ENCODE data around the gene BLVRA.
A peak's percentile ranks its signal among the peaks of the same experiment; 100 is the strongest.
"Not testable (repeated sequence)": the region's sequence is repeated elsewhere in the genome, so short reads cannot be mapped to it uniquely, and the experiment has no call there.

BLVRA gene

DNA sequence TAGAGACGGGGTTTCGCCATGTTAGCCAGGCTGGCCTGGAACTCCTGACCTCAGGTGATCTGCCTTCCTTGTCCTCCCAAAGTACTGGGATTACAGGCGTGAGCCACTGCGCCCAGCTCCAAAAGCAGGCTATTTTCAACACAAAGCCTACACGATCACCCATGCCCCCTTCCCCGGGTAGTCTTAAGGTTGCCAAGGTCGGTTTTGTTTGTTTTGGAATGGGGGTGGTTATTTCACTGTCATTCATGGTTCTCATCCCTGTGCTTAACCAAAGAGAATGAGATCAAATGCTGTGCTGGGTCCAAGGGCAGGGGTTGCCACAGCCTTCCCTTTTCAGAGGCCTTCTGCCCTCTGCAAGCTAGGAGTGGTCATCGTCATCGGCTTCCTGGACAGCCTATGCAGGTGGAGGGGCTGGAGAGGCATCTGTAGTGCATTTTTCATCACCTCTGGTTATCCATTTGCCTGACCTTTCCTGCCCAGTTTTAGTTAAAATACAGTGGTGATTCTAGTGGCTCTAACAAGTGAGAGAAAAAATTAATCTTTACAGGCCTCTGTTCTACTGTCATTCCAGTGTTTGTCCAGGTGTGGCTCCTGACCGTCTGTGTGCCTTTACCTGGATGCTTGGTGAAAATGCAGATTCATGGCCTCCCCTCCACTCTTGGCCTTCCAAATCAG is 11.4 kb downstream of the BLVRA start:
- no peak for DNase-seq

DNA sequence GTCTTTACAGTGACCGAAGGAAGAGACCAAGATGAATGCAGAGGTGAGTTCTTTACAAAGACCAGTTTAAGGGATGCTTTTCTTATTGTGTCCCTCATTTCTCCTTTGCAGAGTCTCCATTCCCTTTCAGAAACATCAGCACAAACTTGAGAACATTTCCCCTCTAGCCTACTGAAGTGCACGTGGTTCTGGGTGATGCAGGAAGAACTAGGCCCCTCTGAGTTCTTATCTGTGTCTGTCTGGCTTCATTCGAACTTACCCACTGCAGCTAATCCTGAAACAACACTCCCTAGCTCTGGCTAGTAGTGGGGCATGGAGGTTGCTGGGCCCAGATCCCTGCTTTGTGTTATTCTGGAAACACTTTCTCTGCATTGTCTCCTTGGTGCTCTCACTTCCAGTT is 12.6 kb downstream of the BLVRA start:
- no peak for DNase-seq

DNA sequence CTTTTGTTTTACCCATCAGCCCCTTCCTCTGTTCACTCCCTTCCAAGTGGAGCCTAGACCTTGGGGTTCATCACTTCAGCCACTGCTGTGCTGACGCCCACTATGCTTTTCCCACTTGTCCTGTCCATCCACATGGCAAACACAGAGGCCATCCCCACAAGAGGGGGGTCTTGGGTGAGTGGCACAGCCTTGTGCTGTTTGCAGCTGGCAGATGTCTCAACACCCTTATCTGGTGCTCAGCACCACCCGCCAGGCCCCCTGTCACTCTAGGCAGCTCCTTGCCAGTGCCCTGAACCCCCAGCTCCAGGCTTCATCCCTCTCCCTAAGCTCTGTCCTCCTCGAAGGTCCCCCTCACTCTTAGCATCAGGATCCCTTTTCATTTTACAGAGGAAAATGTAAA is 13.1 kb downstream of the BLVRA start:
- DNase-seq: no peak

DNA sequence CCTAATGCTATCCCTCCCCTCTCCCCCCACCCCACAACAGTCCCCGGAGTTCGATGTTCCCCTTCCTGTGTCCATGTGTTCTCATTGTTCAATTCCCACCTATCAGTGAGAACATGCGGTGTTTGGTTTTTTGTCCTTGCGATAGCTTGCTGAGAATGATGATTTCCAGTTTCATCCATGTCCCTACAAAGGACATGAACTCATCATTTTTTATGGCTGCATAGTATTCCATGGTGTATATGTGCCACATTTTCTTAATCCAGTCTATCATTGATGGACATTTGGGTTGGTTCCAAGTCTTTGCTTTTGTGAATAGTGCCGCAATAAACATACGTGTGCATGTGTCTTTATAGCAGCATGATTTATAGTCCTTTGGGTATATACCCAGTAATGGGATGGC is 14.8 kb downstream of the BLVRA start:
- DNase-seq: not testable (repeated sequence)

DNA sequence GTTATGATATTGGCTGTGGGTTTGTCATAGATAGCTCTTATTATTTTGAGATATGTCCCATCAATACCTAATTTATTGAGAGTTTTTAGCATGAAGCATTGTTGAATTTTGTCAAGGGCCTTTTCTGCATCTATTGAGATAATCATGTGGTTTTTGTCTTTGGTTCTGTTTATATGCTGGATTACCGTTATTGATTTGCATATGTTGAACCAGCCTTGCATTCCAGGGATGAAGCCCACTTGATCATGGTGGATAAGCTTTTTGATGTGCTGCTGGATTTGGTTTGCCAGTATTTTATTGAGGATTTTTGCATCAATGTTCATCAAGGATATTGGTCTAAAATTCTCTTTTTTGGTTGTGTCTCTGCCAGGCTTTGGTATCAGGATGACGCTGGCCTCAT is 16.8 kb downstream of the BLVRA start:
- not testable (repeated sequence) for DNase-seq

DNA sequence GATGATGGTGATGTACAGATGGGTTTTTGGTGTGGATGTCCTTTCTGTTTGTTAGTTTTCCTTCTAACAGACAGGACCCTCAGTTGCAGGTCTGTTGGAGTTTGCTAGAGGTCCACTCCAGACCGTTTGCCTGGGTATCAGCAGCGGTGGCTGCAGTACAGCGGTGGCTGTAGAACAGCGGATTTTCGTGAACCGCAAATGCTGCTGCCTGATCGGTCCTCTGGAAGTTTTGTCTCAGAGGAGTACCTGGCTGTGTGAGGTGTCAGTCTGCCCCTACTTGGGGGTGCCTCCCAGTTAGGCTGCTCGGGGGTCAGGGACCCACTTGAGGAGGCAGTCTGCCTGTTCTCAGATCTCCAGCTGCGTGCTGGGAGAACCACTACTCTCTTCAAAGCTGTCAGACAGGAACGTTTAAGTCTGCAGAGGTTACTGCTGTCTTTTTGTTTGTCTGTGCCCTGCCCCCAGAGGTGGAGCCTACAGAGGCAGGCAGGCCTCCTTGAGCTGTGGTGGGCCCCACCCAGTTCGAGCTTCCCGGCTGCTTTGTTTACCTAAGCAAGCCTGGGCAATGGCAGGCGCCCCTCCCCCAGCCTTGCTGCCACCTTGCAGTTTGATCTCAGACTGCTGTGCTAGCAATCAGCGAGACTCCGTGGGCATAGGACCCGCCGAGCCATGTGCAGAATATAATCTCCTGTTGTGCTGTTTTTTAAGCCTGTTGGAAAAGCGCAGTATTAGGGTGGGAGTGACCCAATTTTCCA is 20.0 kb downstream of the BLVRA start:
- DNase-seq: not testable (repeated sequence)

DNA sequence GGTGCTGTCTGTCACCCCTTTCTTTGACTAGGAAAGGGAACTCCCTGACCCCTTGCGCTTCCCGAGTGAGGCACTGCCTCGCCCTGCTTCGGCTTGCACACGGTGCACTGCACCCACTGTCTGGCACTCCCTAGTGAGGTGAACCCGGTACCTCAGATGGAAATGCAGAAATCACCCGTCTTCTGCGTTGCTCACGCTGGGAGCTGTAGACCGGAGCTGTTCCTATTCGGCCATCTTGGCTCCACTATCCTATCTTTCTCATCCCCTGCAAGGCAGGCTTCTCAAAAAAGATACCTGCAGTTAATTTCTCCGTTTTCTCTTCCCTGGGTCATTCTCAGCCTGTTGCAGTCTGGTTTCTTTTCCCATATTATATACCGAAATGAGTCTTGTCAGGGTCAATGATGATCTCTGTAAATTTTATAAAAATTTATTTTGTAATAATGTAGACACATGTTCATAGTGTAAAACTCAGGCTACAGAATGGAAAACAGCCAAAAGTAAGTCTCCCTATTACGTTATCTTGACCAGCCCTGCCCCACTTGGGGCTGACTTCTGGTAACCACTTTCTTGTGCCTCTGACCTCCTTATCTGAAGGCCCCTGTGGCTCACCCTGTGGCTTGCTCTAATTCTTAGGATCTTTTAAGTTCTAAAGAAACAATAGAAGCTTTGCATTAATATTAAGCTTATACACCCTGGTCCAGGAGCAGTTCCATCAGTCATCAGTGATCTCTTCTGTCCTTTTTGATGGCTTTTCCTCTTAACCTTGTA is 20.7 kb downstream of the BLVRA start:
- no peak for DNase-seq

DNA sequence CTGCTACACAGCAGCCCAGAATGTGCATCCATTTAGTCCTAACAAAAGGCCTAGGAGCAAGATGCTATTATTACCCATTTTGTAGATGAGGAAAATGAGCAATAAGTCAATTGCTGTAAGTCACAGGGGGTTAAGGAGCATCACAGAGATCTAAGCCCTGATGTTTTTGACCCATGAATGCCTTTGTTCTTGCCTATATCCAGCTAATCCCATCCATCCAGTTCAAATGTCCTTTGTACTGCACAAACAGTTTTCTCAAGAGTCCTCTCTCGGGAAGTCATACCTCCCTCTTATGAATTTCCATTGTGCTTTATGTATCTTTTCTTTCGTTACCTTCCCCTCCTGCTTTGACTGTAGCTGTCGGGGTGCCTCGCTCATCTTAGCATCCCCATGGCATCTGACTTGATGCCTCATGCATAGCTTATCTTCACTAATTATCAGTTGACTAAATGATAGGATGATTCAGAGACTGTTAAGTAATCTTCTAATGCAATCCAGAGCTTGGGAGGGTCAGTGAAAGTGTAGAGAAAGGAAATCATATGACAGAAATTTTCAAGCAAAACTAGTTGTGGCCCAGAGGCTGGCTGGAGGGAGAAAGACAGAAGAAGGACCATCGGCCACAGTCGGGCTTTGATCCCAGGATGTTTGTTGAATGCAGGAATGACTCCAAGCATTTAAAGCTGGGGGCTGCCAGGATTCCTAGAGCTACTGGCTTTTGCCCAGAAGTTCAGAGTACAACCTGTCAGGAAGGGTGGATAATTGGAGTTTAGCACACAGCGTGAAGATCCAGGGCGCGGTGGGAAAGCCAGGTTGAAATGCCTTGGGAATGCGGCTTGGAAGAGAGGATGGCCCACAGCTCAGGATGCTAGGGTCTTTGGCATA is 23.5 kb downstream of the BLVRA start:
- DNase-seq: peak; percentile 39

DNA sequence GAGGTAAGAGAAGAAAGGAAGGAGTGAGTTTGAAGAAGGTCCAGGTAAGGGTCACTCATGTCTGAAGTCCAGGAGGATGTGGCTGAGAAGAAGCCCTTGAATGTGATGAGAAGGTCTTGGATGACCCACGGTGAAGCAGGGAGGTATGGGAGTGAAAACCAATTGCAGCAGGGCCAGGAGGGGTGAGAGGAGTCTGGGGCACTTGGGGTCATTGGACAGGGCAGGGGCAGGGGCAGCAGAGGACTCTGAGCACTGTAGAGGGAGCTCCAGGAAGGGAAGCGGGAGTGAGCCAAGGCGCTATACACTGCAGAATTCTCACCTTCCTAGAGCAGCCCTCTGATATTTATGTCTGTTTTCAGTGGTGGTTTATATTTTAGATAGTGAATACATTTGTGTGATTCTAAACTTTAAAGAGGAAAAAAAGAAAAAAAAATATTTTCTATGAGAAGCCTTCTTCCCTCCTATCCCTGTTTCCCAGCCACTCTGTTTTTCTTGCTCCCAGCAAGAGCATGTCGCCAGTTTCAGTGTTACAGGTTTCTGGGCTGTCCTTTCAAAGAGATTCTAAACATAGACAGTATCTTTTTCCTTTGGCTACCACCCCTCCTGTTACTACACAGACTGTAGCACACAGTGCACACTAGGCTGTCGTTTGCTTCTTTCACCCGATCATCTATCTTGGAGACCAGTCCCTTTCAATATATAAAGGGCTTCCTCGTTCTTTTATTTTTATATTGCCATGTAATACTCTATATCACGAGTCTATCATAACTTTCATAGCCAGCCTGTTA is 24.5 kb downstream of the BLVRA start:
- no peak for DNase-seq

DNA sequence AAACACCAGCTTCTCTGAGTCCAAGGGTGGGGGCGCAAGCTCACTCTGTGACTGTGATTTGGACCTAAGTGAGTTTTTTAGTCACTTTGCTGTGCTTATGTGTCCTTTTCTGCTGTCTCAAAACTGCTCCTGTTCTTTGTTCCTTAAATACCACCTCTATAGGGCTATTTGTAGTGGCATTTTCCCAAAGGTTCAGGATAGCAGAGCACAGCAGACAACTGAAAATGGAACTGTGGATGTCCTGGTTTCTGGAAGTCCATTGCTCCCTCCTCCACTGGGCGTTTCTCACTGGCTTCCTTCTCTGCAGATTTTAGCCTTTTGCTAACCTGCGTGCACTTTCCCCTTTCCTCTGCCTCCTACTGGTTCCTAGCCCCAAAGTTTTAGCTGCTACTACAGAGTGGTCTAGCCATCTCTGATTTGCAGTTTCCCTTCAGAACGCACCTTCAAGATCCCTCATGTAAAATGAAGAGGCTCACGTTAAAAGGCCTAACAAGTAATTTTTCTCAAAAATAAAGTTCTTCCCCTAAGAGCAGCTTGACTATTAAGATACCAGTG is 25.6 kb downstream of the BLVRA start:
- no peak for DNase-seq

DNA sequence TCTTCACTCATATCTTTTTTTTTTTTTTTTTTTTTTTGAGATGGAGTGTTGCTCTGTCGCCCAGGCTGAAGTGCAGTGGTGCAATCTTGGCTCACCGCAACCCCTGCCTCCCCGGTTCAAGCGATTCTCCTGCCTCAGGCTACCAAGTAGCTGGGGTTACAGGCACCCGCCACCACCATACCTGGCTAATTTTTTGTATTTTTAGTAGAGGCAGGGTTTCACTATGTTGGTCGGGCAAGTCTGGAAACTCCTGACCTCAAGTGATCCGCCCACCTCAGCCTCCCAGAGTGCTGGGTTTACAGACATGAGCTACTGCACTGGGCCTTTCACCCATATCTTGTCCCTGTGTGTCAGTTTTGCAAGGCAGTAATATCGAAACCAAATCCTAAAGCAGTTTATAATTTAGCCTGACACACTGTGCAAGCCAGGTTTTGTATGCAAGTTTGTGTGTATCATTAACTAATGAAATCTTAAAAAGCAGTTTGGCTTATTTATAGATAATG is 26.2 kb downstream of the BLVRA start:
- DNase-seq: not testable (repeated sequence)

DNA sequence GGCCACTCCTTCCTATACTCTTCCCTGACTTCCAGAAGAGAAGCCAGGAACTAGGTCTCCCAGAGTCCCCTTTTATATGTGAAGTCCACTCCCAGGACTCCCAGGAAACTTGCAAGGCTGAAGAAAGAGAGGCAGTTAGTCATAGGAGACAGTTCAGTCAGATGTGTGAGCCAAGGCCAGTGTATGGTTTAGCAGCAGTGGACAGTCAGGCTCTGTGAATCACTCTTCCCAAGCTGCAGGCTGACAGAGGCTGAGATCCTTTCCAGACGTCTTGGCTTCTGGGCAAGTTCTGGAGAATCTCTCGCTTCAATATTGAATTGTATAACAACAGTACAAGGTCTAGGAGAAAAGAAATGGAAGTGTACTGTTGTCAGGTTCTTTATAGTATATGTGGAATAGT is 26.9 kb downstream of the BLVRA start:
- DNase-seq: no peak

DNA sequence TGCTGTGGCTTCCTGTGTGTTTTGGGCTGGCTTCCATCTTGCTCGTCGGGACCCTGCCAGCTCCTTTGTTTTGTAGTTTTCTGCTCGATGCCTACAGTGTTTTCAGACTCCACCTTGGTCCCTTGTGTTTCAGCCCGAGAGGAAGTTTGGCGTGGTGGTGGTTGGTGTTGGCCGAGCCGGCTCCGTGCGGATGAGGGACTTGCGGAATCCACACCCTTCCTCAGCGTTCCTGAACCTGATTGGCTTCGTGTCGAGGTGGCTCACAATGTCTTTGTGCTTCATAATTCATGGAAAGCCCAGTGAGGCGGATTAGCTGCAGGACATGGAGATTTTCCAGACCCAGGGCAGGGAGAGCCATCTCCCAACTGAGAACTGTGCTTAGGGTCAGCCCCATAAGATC is 29.3 kb downstream of the BLVRA start:
- no peak for DNase-seq

DNA sequence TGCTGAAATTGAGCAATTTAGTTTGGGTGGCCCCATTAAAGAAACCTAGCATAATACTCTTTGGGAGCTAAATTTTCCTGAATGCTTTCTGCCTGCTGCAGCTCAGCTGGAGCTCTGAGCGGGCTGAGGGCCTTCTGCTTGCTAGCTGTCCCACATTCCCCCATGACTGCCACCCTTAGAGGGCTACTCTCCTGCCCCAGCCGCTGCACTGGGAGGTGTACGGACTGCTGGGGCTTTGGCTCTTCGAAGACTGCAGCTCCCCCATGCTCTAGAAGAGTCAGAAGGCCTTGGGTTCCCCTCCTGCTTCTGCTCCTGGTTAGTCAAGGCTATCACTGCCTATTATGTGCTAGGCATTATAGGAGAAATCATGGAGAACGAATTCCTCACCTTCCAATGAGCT is 31.5 kb downstream of the BLVRA start:
- DNase-seq: no peak

DNA sequence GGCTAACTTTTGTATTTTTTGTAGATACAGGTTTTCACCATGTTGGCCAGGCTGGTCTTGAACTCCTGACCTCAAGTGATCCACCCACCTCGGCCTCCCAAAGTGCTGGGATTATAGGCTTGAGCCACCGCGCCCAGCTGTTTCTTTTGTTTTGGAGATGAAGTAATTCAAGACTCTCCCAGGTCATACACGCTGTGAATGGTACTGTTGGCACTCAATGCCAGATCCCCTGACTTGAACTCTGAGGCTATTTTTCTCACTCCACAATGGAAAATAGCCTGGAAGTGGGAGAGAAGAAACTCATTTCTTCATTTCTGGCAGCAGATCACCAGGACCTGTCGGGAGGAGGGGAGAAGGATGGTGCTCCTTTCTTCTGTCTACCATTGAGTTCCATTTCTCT is 32.4 kb downstream of the BLVRA start:
- DNase-seq: no peak

DNA sequence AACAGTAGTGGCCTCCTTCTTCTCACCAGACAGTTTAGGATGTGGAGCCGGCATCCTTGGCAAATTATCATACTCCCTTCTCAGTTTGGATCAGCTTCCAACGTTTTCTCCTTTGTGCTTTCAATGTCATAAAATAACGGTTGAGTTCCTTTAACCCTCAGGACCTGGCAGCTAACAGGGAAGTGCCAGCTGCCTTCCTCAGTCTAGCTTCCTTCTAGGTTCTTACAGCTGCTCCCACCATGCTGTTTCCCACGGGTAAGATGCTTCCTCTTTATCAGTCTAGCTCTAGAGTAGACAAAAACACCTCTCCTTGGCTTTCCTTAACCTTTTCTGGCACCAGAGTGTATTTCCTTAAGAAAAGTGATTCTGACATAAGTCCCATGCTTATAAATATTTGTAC is 33.2 kb downstream of the BLVRA start:
- peak; percentile 85 for DNase-seq

DNA sequence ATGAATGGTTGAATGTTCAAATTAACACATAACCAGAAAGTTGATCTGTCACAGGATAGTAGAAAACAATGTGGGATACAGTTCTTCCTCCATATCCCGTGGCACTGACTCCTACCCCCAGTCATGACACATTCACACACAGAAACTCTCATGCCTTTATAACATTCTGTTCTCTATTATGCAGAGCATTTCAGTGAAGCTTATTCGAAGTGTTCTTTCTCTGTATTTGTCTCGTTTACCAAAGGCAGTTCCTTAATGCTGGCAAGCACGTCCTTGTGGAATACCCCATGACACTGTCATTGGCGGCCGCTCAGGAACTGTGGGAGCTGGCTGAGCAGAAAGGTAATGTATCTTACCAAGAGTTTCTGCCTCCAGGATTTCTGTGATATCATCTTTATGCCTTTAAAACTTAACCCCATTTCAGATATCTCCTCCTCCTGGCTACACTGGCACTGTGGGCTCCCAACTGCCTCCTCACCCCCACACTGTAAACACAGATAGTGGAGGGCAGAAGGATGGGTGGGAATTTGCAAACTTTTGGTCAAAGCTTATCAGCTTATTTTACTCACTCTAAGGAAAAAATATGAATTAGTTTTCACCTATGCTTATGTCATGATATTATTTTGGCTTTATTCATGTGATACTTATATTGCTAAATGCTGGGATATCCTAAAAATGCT is 34.1 kb downstream of the BLVRA start:
- no peak for DNase-seq

DNA sequence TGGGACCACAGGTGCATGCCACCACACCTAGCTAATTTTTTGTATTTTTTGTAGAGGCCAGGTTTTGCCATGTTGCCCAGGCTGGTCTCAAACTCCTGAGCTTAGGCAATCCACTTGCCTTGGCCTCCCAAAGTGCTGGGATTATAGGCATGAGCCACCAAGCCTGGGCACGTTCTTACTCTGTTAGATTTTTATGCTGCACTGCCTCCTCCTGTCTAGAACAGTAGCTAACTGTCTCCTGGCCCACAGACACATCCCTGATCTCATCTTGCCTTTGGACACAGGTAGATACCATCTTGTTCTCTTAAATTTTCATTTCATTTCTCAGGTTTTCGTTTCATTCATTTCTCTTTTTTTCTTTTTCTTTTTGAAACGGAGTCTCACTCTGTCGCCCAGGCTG is 41.1 kb downstream of the BLVRA start:
- no peak for DNase-seq

DNA sequence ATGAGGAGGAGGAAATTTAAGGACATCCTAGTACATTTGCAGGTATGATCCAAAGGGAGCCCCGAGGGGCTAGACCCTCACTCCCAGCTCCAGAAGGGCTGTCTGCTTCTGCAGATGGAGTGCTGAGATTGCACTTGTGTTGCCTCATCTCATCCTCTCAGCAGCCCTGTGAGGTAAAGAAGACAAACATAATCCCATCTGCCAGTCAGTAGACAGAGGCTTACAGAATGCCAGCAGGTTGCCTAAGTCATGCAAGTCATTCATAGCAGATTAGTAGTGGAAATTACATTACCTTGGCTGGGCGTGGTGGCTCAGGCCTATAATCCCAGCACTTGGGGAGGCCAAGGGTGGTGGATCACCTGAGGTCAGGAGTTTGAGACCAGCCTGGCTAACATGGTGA is 45.4 kb downstream of the BLVRA start:
- DNase-seq: no peak

DNA sequence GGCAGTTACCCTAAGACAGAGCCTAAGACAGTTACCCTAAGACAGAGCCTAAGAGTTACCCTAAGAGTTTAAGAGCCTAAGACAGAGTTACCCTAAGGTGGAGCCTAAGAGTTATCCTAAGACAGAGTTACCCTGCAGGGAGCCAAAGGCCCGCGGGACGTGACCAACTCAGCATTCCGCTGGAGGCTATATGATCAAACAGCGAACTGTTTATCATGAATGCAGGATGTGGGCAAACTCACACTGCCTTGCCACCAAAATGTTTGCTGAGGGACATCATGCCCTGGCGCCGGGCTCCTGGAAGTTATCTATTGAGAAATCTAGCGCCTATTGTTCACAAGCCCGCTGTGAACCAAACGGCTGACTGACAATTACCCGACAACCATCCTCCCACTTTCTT is 49.9 kb downstream of the BLVRA start:
- DNase-seq: peak; percentile 12
